Hepatic stellate cell (primary cell): ENCODE data around the gene EXOC6B.

Experiments used
- DNase-seq: peaks from one replicate; pipeline ENCODE4 v3.0.0; 2011; ENCODE audit warnings: low spot score

EXOC6B gene

DNA sequence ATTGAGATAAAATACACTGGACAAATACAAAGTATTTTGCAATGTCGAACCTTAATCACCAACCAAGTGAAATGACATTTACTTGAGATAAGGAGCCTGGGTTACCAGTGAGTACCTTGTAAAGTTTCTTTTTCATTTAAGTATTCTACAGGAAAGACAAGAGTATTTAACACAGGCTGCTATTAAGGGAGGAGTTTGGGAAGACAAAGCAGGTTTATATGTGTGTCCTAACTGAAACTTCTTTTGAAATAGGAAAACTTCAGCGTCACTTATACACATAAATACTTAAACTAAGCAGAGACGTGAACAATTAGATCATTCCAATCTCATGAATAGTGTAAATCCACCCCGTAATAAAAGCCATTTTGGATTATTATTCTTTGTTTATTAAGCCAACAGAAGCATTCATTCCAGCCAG, 551.4 kb downstream of the EXOC6B start:
- DNase-seq: no peak

- DNase-seq: no peak
Observed at GRCh38 chr2:72273384-72273783, 552.4 kb downstream of the EXOC6B start.

GRCh38 chr2:72271766-72272641, 553.8 kb downstream of the EXOC6B start:
- no peak for DNase-seq

- DNase-seq: no peak
Observed at GRCh38 chr2:72271276-72271614, 554.6 kb downstream of the EXOC6B start.

DNA sequence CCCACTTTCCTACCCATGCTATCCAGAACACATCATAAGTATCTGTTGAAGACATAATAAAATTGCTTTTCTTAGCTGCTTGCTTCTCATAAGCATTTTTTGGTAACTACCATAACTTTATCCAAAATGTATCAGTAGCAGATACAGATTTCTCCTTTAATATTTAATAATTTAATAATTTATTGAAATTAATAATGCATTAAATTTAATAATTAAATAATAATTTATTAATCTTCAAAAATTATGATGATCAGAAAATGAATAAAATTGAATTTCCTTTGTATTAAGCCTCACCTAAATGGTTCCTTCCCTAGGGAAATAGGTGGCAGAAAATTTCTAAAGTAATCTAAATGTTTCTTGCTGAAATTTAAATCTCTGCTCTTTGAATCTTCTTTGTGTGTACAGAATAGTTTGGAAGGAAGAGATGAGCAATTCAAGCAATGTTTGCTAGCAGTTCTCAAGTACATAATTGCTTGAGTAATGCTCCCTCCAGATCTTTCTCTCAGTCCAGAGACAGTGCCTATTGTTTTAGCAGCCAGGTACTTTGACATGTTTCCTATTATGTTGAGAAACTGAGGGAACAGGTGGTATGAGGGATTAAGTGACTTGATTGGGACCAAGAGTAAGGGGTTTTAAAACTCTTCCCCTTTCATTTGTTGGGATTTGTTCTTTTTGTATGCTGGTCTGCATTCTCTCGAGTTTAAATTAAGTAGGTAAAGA, 555.1 kb downstream of the EXOC6B start:
- no peak for DNase-seq

DNA sequence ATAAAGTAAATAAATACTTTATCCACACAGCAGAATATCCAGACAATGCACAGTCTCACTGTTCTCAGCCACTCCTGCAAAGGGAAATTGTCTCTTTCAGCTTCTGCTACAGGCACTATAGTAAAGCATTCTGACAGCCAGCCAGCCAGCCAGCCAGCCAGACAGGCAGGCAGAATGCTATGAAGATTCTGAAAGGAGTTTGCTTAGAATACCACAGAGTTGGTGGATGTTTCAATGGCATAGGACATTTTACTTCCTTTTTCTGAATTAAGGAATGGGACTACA, 562.1 kb downstream of the EXOC6B start:
- DNase-seq: no peak

- DNase-seq: no peak
Observed at GRCh38 chr2:72263043-72263775, 562.6 kb downstream of the EXOC6B start.

DNA sequence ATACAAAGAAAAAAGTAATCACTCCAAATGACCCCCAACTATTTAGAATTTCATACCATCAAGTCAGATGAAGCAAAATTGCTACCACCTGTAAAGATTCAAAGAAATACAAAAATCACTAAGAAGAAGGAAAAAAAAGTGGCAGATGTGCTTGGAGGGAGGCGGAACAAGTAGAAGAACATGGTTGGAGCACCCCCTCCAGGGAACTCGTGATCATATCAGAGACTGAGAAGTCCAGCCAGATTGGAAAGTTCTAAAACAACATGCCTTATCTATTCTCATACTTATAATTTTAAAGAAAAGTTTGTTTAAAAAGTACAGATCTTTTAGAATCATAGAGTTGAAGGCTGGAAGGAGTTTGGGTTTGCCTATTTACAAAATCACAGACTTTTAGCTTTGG, 564.8 kb downstream of the EXOC6B start:
- DNase-seq: no peak

DNA sequence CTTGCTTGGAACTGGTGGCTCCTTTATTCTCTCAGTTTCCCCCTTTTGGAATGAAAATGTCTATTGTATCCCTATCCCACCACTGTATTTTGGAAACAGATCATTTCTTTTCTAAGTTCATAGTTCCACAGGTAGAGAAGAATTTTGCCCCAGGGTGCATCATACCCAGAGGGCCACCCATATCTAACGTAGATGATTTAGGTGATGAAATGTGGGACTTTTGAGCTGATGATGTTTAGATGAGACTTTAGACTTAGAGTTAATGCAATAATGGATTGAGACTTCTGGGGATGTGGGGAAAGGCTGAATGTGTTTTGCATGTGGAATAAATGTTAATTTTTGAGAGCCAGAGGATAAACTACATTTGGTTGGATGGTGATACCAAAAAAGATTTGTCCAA, 570.3 kb downstream of the EXOC6B start:
- no peak for DNase-seq

DNA sequence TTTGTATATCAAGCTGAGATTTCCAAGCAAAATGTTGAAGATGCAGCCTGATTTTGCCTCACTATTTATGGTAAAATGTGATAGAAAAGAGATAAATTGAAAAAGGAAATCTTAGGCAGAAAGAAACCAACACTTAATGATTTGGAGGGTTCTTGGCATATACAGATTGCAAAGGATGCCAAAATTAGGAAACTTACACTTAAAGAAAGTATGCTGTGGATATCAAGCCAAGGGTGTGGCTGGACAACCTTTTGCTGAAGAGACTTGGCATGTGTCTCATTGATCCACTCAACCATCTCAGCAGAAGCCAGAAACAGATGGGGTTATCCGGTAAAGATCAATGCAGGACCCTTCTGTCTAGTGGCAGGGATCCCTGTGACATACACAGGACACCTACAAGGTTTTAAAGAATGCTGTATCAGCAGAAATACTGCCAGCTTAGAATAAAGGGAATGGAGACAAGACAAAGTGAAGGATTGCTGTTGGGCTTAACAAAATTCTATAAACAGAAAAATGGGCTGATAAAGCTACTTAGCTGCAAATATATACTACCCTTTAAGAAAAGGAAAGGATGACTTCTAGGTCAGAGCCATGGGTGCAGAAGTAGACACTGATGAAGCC, 570.9 kb downstream of the EXOC6B start:
- no peak for DNase-seq

DNA sequence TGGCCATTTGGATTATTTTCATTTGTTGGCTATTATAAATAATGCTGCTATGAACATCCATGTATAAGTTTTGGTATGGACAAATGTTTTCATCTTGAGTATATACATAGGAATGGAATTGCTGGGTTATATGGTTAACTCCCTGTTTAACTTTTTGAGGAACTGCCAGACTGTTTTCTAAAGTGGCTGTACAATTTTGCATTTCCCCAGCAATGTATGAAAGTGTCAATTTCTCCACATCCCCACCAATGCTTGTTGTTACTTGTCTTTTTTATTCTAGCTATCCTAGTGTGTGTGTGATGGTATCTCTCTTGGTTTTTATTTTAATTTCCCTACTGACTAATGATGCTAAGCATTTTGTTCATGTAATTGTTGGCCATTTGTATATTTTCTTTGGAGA, 587.5 kb downstream of the EXOC6B start:
- DNase-seq: no peak

- no peak for DNase-seq
Observed at GRCh38 chr2:72237549-72237948, 588.3 kb downstream of the EXOC6B start.

DNA sequence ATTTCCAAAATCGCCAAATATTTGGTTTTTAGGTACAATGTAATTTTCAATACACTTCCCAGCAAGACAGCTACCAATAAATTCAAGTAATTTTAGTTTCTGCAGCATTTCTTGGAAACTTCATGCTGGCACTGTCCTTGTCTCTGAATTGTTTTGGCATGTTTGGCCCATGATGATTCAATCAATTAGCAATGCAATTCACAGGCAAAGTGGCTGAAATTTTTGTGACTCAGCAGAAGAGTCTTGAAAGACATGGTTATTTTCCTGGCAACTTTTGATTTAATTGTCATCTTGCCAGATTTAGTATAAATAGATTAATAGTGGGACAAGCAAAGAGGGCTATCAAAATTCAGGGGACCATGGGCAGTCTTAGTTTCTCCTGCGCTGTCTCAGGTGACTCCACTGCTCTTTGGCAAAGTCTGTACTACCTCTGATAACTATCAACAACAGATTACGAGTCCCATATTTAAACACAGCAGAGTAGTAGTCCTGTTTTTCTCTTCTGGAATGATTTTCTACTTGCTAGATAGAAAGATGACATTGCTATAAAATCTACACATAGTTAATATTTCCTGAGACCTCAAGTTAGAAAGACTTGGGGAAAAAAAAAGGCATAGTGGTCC, 589.3 kb downstream of the EXOC6B start:
- DNase-seq: peak; percentile 18

DNA sequence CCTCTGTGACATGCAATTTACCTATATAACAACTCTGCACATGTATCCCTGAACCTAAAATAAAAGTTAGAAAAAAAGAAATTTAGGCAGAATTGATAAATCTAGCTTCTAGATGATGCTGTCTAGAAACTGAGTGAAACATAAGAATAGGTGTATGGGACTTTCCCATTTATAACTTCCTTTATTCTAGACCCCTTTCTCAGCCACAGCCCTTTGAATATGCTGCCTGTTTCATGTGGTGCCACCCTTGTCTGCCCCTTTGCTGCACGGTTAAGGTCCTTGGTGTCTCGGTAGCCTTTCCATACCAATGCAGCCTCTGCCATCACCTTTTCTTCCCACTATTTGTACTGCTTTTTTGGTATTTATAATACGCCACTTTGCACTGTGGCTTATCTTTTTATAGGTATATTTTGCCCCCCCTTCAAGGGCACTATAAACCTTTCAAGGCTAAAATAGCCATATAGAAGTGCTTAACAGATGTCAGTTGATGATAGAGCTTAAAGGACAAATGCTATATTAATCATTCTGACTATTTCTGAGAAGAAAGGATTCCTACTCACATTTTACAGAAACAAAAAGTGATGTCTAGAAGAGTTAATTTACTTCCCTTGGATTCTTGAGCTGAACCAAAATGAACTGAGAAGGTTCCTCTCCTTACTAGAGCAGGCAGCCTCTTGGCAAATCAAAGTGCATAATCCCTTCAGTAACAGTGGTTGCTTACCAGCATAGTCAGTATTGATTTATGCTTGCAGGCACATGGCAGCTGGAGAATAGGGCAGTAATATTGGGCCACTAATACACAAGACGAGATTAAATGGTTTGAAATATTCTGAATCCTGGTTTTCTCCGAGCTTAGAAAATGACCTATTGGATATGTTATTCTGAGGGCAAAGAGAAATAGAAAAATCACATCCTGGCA, 590.1 kb downstream of the EXOC6B start:
- no peak for DNase-seq

- DNase-seq: no peak
Observed at GRCh38 chr2:72233211-72233610, 592.6 kb downstream of the EXOC6B start.

GRCh38 chr2:72222829-72223564, 602.8 kb downstream of the EXOC6B start:
- DNase-seq: peak; percentile 14

GRCh38 chr2:72220170-72220569, 605.7 kb downstream of the EXOC6B start:
- DNase-seq: no peak

DNA sequence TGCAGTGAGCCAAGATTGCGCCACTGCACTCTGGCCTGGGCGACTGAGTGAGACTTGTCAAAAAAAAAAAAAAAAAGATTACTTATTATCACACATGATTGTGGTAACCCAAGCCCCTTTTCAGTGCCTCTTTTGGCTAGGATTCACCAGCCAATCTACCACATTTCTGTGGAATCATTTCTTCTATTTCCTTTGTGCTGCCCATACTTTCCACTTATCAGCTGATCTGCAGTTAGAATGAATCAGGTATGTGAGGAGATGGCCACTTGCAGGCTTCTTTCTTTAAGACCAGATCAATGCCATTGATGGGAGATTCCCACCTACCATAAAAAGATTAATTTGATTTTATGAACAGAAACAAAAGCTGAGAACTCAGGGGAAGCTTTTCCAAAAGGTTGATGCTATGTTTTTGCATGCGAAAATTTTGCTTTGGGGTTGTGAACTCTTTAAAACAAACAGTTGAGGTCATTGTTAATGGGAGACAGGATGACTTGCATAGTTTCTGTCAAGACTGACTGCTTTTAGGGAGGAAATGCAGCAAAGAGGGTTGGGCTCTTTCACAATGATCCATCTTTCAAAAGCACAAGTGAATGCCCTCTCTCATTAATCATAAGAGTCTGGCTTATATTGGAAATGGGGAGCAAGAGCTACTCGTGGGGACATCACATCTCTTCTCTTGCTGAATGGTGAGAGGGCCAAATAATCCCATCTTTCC, 611.2 kb downstream of the EXOC6B start:
- DNase-seq: peak; percentile 36

GRCh38 chr2:72212486-72212855, 613.4 kb downstream of the EXOC6B start:
- DNase-seq: no peak
